ENCODE data around the gene PLEKHA3. TPM values are rescaled to one million over a fixed set of nuclear protein-coding genes. Genes with fewer than 3 reads are reported as not detected.

PLEKHA3 gene
- total RNA-seq, 1 donor from 2014 or later = 30.9 TPM

- intact Hi-C loops (cut with micrococcal nuclease) = loop anchor here (2.0 to 10.0 kb wide), 5 partner anchors 215 to 741 kb away; partner anchors contain the start of genes OSBPL6, RBM45 and SESTD1
Observed at GRCh38 chr2:178521304-178522150, 41.3 kb downstream of the PLEKHA3 start.

GRCh38 chr2:178522950-178523595, 42.8 kb downstream of the PLEKHA3 start:
- intact Hi-C loops (cut with micrococcal nuclease) = loop anchor here (1.0 to 10.0 kb wide), 11 partner anchors 9 to 1484 kb away; partner anchors contain the start of genes CWC22, FKBP7, OSBPL6 and RBM45

GRCh38 chr2:178523596-178524134, 43.4 kb downstream of the PLEKHA3 start:
- intact Hi-C loops (cut with micrococcal nuclease) = loop anchor here (1.0 to 10.0 kb wide), 11 partner anchors 9 to 1484 kb away; partner anchors contain the start of genes CWC22, FKBP7, OSBPL6 and RBM45

GRCh38 chr2:178525010-178525409, 44.8 kb downstream of the PLEKHA3 start:
- intact Hi-C loops (cut with micrococcal nuclease) = loop anchor here (10.0 kb wide), 2 partner anchors 330 to 580 kb away; partner anchors contain the start of gene OSBPL6

- intact Hi-C loops (cut with micrococcal nuclease) = loop anchor here (10.0 kb wide), 2 partner anchors 331 to 579 kb away; partner anchors contain the start of gene OSBPL6
Observed at GRCh38 chr2:178525460-178525859, 45.2 kb downstream of the PLEKHA3 start.

- intact Hi-C loops (cut with micrococcal nuclease) = loop anchor here (10.0 kb wide), 2 partner anchors 331 to 579 kb away; partner anchors contain the start of gene OSBPL6
Observed at GRCh38 chr2:178526256-178526655, 46.0 kb downstream of the PLEKHA3 start.

- intact Hi-C loops (cut with micrococcal nuclease) = loop anchor here (10.0 kb wide), 2 partner anchors 333 to 577 kb away; partner anchors contain the start of gene OSBPL6
Observed at GRCh38 chr2:178527592-178527991, 47.3 kb downstream of the PLEKHA3 start.

- intact Hi-C loops (cut with micrococcal nuclease) = loop anchor here (10.0 kb wide), 2 partner anchors 334 to 576 kb away; partner anchors contain the start of gene OSBPL6
Observed at GRCh38 chr2:178528647-178529046, 48.4 kb downstream of the PLEKHA3 start.

GRCh38 chr2:178529194-178529593, 48.9 kb downstream of the PLEKHA3 start:
- intact Hi-C loops (cut with micrococcal nuclease) = loop anchor here (10.0 kb wide), 2 partner anchors 334 to 576 kb away; partner anchors contain the start of gene OSBPL6

- intact Hi-C loops (cut with micrococcal nuclease) = loop anchor here (2.0 kb wide), 1 partner anchor 51 kb away; the partner anchor contains the start of gene FKBP7
Observed at GRCh38 chr2:178530131-178530530, 49.9 kb downstream of the PLEKHA3 start.

- intact Hi-C loops (cut with micrococcal nuclease) = loop anchor here (2.0 kb wide), 1 partner anchor 52 kb away; the partner anchor contains the start of gene FKBP7
Observed at GRCh38 chr2:178530625-178531142, 50.4 kb downstream of the PLEKHA3 start.

GRCh38 chr2:178531168-178531567, 50.9 kb downstream of the PLEKHA3 start:
- intact Hi-C loops (cut with micrococcal nuclease) = loop anchor here (2.0 kb wide), 1 partner anchor 52 kb away; the partner anchor contains the start of gene FKBP7

GRCh38 chr2:178536037-178536436, 55.8 kb downstream of the PLEKHA3 start:
- intact Hi-C loops (cut with micrococcal nuclease) = no loop called here

GRCh38 chr2:178542161-178542560, 61.9 kb downstream of the PLEKHA3 start:
- intact Hi-C loops (cut with micrococcal nuclease) = no loop called here

- intact Hi-C loops (cut with micrococcal nuclease) = no loop called here
Observed at GRCh38 chr2:178542569-178542968, 62.3 kb downstream of the PLEKHA3 start.

- intact Hi-C loops (cut with micrococcal nuclease) = no loop called here
Observed at GRCh38 chr2:178550352-178550751, 70.1 kb downstream of the PLEKHA3 start.

- intact Hi-C loops (cut with micrococcal nuclease) = no loop called here
Observed at GRCh38 chr2:178553047-178553446, 72.8 kb downstream of the PLEKHA3 start.

All from T-helper 1 cell treated with Interleukin-12 subunit alpha and Interleukin-12 subunit beta and Interleukin-4 antibody, amounts not matched to agents 30 ng/mL and 1 ng/mL, for 36 hours (primary cell).